Skeletal muscle satellite cell (primary cell): ENCODE data around the gene PPA2.

Experiments
- H3K27me3 ChIP-seq: 2 replicates; pipeline ENCODE4 v1.7.0; 2013; ENCODE audit warnings: low read length; ENCODE audit not compliant: control insufficient read depth, insufficient read depth
- H3K36me3 ChIP-seq: 2 replicates; pipeline ENCODE4 v1.7.0; 2013; ENCODE audit warnings: mild to moderate bottlenecking, control low read depth, low read length; ENCODE audit not compliant: insufficient read depth
- H3K4me1 ChIP-seq: 2 replicates; pipeline ENCODE4 v1.7.0; 2013; ENCODE audit warnings: low read length; ENCODE audit not compliant: control insufficient read depth, insufficient read depth
- H3K4me2 ChIP-seq: 2 replicates; pipeline ENCODE4 v1.7.0; 2013; ENCODE audit warnings: mild to moderate bottlenecking, low read length
- H3K4me3 ChIP-seq: 2 replicates; pipeline ENCODE4 v1.7.0; 2013; ENCODE audit warnings: low read length
- H3K9ac ChIP-seq: 2 replicates; pipeline ENCODE4 v1.7.0; 2013; ENCODE audit warnings: mild to moderate bottlenecking, low read depth, low read length, moderate library complexity
- H3K9me3 ChIP-seq: replicated peaks from 2 replicates; pipeline ENCODE4 v1.7.0; 2013; ENCODE audit warnings: mild to moderate bottlenecking, control low read depth, low read length

Gene PPA2

DNA sequence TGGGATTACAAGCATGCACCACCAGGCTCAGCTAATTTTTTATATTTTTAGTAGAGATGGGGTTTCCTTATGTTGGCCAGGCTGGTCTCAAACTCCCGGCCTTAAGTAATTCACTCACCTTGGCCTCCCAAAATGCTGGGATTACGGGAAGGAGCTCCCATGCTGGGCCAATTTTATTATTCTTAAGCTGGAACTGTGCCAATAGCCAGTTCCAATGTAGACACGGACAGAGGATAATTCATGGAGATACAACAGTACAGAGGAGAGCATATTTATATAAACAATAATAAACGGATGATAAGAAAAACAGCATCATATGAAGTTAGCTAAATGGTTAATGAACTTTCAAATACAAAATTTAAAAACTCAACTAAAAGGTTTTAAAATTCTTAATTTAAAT lies 87.8 kb downstream of the PPA2 start:
- peaks cover 7% of the 10 kb centered on the region for H3K36me3 ChIP-seq
- H3K27me3 ChIP-seq, result no peaks in the 10 kb centered on the region
- no peak overlapping the region for H3K4me3 ChIP-seq
- no peak overlapping the region for H3K4me2 ChIP-seq
- H3K9ac ChIP-seq, result no peak overlapping the region
- no peaks in the 10 kb centered on the region for H3K9me3 ChIP-seq
- no peaks in the 10 kb centered on the region for H3K4me1 ChIP-seq

- H3K4me2 ChIP-seq, result no peak overlapping the region
- H3K9me3 ChIP-seq, result no peaks in the 10 kb centered on the region
- H3K36me3 ChIP-seq, result peaks cover 4% of the 10 kb centered on the region
- no peaks in the 10 kb centered on the region for H3K27me3 ChIP-seq
- no peak overlapping the region for H3K4me3 ChIP-seq
- H3K4me1 ChIP-seq, result peaks cover 4% of the 10 kb centered on the region
- no peak overlapping the region for H3K9ac ChIP-seq
Observed at GRCh38 chr4:105374071-105374470, 99.8 kb downstream of the PPA2 start.

GRCh38 chr4:105373324-105373723 lies 100.5 kb downstream of the PPA2 start:
- Histone ChIP-seq H3K4me1 (peaks cover 4% of the 10 kb centered on the region), H3K4me3 (no peak overlapping the region), H3K27me3 (no peaks in the 10 kb centered on the region), H3K9ac (no peak overlapping the region), H3K4me2 (no peak overlapping the region), H3K9me3 (no peaks in the 10 kb centered on the region), H3K36me3 (peaks cover 6% of the 10 kb centered on the region)

DNA sequence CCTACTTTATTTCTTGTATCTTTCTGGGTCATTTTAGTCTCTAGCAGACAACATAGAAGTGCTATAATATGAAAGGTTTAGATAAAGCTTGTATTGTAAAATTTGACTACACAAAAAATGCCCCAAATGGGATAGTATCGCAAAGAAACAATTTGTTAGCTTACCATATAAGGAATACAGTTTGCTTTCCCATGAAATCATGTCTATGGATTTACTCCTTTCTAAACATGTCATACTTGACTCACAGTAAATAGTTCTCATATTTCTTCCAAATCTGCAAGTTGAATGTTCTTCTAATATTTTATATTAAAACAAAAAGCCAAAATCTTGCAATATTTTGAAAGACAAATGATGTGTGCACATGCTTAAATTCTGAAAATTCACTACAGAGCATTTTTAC lies 103.9 kb downstream of the PPA2 start:
- Histone ChIP-seq H3K4me3 (no peak overlapping the region), H3K9ac (no peak overlapping the region), H3K4me2 (no peak overlapping the region), H3K27me3 (no peaks in the 10 kb centered on the region), H3K4me1 (peaks cover 4% of the 10 kb centered on the region), H3K9me3 (no peaks in the 10 kb centered on the region), H3K36me3 (peaks cover 6% of the 10 kb centered on the region)

GRCh38 chr4:105361053-105361452 lies 112.8 kb downstream of the PPA2 start:
- Histone ChIP-seq H3K4me2 (no peak overlapping the region), H3K4me1 (no peaks in the 10 kb centered on the region), H3K9ac (no peak overlapping the region), H3K27me3 (no peaks in the 10 kb centered on the region), H3K9me3 (no peaks in the 10 kb centered on the region), H3K4me3 (no peak overlapping the region), H3K36me3 (peaks cover 6% of the 10 kb centered on the region)

- H3K4me2 ChIP-seq, result no peak overlapping the region
- H3K9ac ChIP-seq, result no peak overlapping the region
- no peaks in the 10 kb centered on the region for H3K27me3 ChIP-seq
- peaks cover 4% of the 10 kb centered on the region for H3K36me3 ChIP-seq
- peaks cover 6% of the 10 kb centered on the region for H3K4me1 ChIP-seq
- no peak overlapping the region for H3K4me3 ChIP-seq
- no peaks in the 10 kb centered on the region for H3K9me3 ChIP-seq
Observed at GRCh38 chr4:105357258-105357980, 116.4 kb downstream of the PPA2 start.

GRCh38 chr4:105356194-105356593 lies 117.7 kb downstream of the PPA2 start:
- Histone ChIP-seq H3K4me3 (no peak overlapping the region), H3K4me1 (peaks cover 7% of the 10 kb centered on the region), H3K9ac (no peak overlapping the region), H3K36me3 (peaks cover 4% of the 10 kb centered on the region), H3K4me2 (no peak overlapping the region), H3K27me3 (no peaks in the 10 kb centered on the region), H3K9me3 (no peaks in the 10 kb centered on the region)

DNA sequence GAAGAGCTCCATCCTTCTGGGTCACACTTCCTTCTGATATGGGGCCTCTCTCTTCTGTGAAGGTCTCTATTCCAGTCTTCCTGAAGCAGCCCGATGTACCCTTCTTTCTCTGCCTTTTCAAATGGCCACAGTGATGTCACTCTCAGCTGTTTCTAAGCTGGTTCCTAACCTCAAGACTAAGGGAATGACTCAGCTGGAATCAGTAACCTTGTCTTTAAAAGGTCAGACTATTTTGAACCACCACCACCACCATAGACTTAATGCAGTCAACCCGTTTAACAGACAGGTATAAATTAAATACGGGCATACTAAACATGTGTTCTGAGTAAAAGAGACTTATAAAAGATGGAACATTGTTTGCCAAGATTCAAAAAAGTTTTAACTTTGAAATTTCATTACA lies 121.0 kb downstream of the PPA2 start:
- H3K36me3 ChIP-seq, result no peaks in the 10 kb centered on the region
- H3K4me2 ChIP-seq, result no peak overlapping the region
- H3K9ac ChIP-seq, result no peak overlapping the region
- no peaks in the 10 kb centered on the region for H3K9me3 ChIP-seq
- no peak overlapping the region for H3K4me3 ChIP-seq
- H3K4me1 ChIP-seq, result peaks cover 7% of the 10 kb centered on the region
- H3K27me3 ChIP-seq, result no peaks in the 10 kb centered on the region

DNA sequence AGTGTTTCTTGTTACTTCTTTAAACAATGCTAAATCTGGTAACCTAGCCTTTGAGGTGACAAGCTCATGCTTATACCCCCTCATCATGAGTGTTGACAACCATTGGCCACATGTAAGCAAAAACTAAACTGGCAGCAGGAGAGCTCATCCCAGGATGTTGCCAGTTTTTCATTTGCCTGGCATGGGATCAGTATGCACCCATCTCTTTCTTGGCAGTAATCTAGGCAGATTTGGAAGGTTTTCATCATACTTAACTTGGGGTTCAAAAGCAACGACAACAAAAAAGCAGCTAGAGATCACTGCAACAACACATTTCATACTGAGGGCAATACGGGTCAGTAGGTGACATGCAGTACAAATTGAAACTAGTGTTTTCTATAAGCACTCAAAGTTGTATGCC lies 122.0 kb downstream of the PPA2 start:
- Histone ChIP-seq H3K4me1 (peaks cover 7% of the 10 kb centered on the region), H3K9ac (no peak overlapping the region), H3K4me2 (no peak overlapping the region), H3K36me3 (no peaks in the 10 kb centered on the region), H3K4me3 (no peak overlapping the region), H3K9me3 (no peaks in the 10 kb centered on the region), H3K27me3 (no peaks in the 10 kb centered on the region)

- H3K9ac ChIP-seq, result no peak overlapping the region
- H3K36me3 ChIP-seq, result no peaks in the 10 kb centered on the region
- H3K4me1 ChIP-seq, result peaks cover 7% of the 10 kb centered on the region
- H3K9me3 ChIP-seq, result no peaks in the 10 kb centered on the region
- no peak overlapping the region for H3K4me3 ChIP-seq
- no peaks in the 10 kb centered on the region for H3K27me3 ChIP-seq
- H3K4me2 ChIP-seq, result no peak overlapping the region
Observed at GRCh38 chr4:105350859-105351490, 122.9 kb downstream of the PPA2 start.

DNA sequence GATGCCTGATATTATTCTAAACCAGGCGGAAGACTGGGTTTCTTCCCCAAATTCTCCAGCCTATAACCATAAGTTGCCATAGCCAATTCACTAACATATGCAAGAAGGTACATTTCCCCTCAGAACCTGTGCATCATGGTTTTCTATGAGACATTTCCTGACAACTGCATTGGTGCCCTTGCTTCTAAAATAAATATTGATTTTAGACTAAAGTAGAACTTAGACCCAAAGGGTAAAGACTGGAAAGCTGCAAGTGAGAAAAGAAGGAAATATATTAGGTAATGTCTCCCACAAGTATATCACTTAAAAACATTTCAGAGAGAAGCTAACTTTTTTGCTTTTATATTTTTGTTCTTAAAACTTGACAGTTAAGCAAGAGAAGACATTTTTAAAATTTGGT lies 125.1 kb downstream of the PPA2 start:
- H3K4me3 ChIP-seq, result no peak overlapping the region

GRCh38 chr4:105346869-105347268 lies 127.0 kb downstream of the PPA2 start:
- Histone ChIP-seq H3K9ac (no peak overlapping the region), H3K4me2 (no peak overlapping the region), H3K4me1 (no peaks in the 10 kb centered on the region), H3K36me3 (no peaks in the 10 kb centered on the region), H3K9me3 (no peaks in the 10 kb centered on the region), H3K4me3 (no peak overlapping the region), H3K27me3 (no peaks in the 10 kb centered on the region)

More for the DNA sequence above, 125.1 kb downstream of the PPA2 start:
- Histone ChIP-seq H3K9me3 (no peaks in the 10 kb centered on the region), H3K27me3 (no peaks in the 10 kb centered on the region), H3K36me3 (no peaks in the 10 kb centered on the region), H3K4me1 (peaks cover 7% of the 10 kb centered on the region), H3K9ac (no peak overlapping the region), H3K4me2 (no peak overlapping the region)
